ENCODE measurements around the gene SLC9A5.
A peak's percentile ranks its signal among the peaks of the same experiment; 100 is the strongest.

SLC9A5 gene

GRCh38 chr16:67269766-67270165, 21.0 kb downstream of the SLC9A5 start:
- no peaks in the 10 kb centered on the region for H3K9me3 Mint-ChIP-seq
- H3K36me3 Mint-ChIP-seq (ENCODE audit: low read depth): no peaks in the 10 kb centered on the region
- no peak for TF ChIP-seq CTCF (IDR thresholded peaks at IDR 0.05; ENCODE audit: unreplicated experiment in 3 of 3)
- H3K4me3 Mint-ChIP-seq: no peak overlapping the region
- H3K27me3 Mint-ChIP-seq (ENCODE audit: low read depth): peaks cover 11% of the 10 kb centered on the region
- no peaks in the 10 kb centered on the region for H3K4me1 Mint-ChIP-seq
- no peak overlapping the region for H3K27ac Mint-ChIP-seq

GRCh38 chr16:67270931-67271338, 22.2 kb downstream of the SLC9A5 start:
- no peak overlapping the region for H3K4me3 Mint-ChIP-seq
- H3K27me3 Mint-ChIP-seq (ENCODE audit: low read depth): peaks cover 7% of the 10 kb centered on the region
- no peaks in the 10 kb centered on the region for H3K36me3 Mint-ChIP-seq (ENCODE audit: low read depth)
- no peaks in the 10 kb centered on the region for H3K9me3 Mint-ChIP-seq
- no peak for TF ChIP-seq CTCF (IDR thresholded peaks at IDR 0.05; ENCODE audit: unreplicated experiment in 3 of 3)
- no peaks in the 10 kb centered on the region for H3K4me1 Mint-ChIP-seq
- H3K27ac Mint-ChIP-seq: no peak overlapping the region

- Mint-ChIP-seq H3K4me3 (no peak overlapping the region), H3K27ac (no peak overlapping the region), H3K36me3 (ENCODE audit: low read depth) (no peaks in the 10 kb centered on the region), H3K27me3 (ENCODE audit: low read depth) (peaks cover 7% of the 10 kb centered on the region), H3K9me3 (no peaks in the 10 kb centered on the region), H3K4me1 (peaks cover under 1% of the 10 kb centered on the region)
- no peak for TF ChIP-seq CTCF (IDR thresholded peaks at IDR 0.05; ENCODE audit: unreplicated experiment in 3 of 3)
Measured at GRCh38 chr16:67271446-67271845, 22.7 kb downstream of the SLC9A5 start.

GRCh38 chr16:67275321-67275720, 26.5 kb downstream of the SLC9A5 start:
- Mint-ChIP-seq H3K4me1 (peaks cover 10% of the 10 kb centered on the region), H3K27me3 (ENCODE audit: low read depth) (no peaks in the 10 kb centered on the region), H3K9me3 (no peaks in the 10 kb centered on the region), H3K36me3 (ENCODE audit: low read depth) (no peaks in the 10 kb centered on the region), H3K27ac (peak overlapping the region; percentile 71 to 89 (median 80)), H3K4me3 (peak overlapping the region in 2 of 3 experiments; percentile 6 to 19)
- TF ChIP-seq CTCF (IDR thresholded peaks at IDR 0.05; ENCODE audit: unreplicated experiment in 3 of 3): no peak

- Mint-ChIP-seq H3K4me3 (peak overlapping the region; percentile 21 to 66 (median 41)), H3K36me3 (ENCODE audit: low read depth) (no peaks in the 10 kb centered on the region), H3K27me3 (ENCODE audit: low read depth) (no peaks in the 10 kb centered on the region), H3K27ac (peak overlapping the region; percentile 70 to 77 (median 70)), H3K4me1 (peaks cover 10% of the 10 kb centered on the region), H3K9me3 (no peaks in the 10 kb centered on the region)
- TF ChIP-seq CTCF (IDR thresholded peaks at IDR 0.05; ENCODE audit: unreplicated experiment in 3 of 3): no peak
Measured at GRCh38 chr16:67277294-67277998, 28.7 kb downstream of the SLC9A5 start.

Measured in nephron (organoid).